ENCODE results near the gene ST6GALNAC3. TPM values are rescaled to one million over a fixed set of nuclear protein-coding genes. Genes with fewer than 3 reads are reported as not detected.

Gene ST6GALNAC3
- total and polyA plus RNA-seq, 2 experiments from 2014 or later = 29.4 to 33.3 TPM

DNA sequence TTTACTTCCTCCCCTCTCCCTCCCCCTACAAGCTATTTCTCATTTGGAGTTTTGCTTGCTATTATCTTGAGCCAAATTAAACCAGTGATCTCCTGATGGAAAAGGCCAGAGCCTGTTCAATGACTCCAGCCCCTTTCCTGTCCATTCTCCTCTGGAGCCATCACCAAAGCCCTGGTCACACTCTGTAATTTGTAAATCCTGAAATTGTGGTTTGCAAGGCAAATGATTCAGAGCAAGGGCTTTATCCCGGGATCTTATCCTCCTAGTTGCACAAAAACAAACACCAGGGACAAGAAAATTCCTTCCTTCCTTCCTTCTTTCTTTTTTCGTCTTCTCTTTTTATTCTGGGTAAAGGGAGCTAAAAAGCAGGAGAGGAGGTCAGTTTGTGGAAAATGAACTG is 426.6 kb downstream of the ST6GALNAC3 start:
- H3K4me3 ChIP-seq = no peak overlapping the region
- H3K4me2 ChIP-seq = no peak overlapping the region

DNA sequence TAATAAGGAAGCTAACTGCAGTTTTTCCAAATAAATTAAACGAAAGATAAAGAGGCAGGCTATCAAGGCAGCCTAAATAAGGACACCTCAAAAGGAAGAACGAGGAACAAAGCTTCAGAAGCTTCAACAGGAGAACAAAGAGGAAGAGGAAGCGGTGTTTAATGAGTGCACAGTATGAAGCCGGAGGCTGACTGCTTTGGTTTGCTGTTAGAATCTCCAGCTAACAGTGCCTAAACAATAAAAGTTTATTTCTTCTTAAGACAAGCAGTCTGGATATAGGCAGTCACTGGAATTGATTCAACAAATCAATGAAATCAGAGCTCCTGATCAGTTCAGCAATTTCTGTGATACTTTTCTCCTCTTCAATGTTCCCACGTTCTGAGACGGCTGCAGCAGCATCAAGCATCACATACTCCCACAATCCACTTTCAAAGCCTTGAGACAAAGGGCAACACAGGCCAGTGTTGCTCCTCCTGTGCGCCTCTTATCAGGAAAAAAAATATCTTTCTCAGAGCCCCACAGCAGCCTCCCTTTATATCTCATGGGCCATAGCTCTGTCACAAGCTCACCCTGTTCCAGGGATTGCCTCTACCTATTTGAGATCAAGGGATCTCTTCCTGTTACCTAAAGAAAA is 427.2 kb downstream of the ST6GALNAC3 start:
- H3K4me3 ChIP-seq = no peak overlapping the region
- no peak overlapping the region for H3K4me2 ChIP-seq
- H2AFZ ChIP-seq = no peak overlapping the region

More for the DNA sequence above, 426.6 kb downstream of the ST6GALNAC3 start:
- Histone ChIP-seq H3K9me2 (replicated peaks; ENCODE audit: insufficient read depth) (no peaks in the 10 kb centered on the region), H3K36me3 (replicated peaks; ENCODE audit: insufficient read depth, low read depth) (no peaks in the 10 kb centered on the region), H3K79me2 (no peaks in the 10 kb centered on the region), H3K27me3 (no peaks in the 10 kb centered on the region), H2AFZ (no peak overlapping the region), H4K20me1 (ENCODE audit: insufficient read depth, poor library complexity, severe bottlenecking) (no peaks in the 10 kb centered on the region), H3K27ac (no peak overlapping the region), H3K9me3 (ENCODE audit: low read depth) (no peaks in the 10 kb centered on the region), H3K4me1 (ENCODE audit: insufficient read depth) (no peaks in the 10 kb centered on the region)
- no peak for TF ChIP-seq EZH2 (IDR thresholded peaks at IDR 0.05; ENCODE audit: borderline replicate concordance)
- no peak for TF ChIP-seq EZH2phosphoT487 (IDR thresholded peaks at IDR 0.05; ENCODE audit: low read depth, severe bottlenecking, unreplicated experiment)
- TF ChIP-seq, protein P1, sequence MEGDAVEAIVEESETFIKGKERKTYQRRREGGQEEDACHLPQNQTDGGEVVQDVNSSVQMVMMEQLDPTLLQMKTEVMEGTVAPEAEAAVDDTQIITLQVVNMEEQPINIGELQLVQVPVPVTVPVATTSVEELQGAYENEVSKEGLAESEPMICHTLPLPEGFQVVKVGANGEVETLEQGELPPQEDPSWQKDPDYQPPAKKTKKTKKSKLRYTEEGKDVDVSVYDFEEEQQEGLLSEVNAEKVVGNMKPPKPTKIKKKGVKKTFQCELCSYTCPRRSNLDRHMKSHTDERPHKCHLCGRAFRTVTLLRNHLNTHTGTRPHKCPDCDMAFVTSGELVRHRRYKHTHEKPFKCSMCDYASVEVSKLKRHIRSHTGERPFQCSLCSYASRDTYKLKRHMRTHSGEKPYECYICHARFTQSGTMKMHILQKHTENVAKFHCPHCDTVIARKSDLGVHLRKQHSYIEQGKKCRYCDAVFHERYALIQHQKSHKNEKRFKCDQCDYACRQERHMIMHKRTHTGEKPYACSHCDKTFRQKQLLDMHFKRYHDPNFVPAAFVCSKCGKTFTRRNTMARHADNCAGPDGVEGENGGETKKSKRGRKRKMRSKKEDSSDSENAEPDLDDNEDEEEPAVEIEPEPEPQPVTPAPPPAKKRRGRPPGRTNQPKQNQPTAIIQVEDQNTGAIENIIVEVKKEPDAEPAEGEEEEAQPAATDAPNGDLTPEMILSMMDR (IDR thresholded peaks at IDR 0.05; ENCODE audit: poor library complexity) = no peak
- DNase-seq (ENCODE audit: low spot score) = no peak
- WGBS (ENCODE audit: low lambda C conversion rate, missing lambda C conversion rate) = 48% methylated on average over 2 of the region's 2 CpGs

DNA sequence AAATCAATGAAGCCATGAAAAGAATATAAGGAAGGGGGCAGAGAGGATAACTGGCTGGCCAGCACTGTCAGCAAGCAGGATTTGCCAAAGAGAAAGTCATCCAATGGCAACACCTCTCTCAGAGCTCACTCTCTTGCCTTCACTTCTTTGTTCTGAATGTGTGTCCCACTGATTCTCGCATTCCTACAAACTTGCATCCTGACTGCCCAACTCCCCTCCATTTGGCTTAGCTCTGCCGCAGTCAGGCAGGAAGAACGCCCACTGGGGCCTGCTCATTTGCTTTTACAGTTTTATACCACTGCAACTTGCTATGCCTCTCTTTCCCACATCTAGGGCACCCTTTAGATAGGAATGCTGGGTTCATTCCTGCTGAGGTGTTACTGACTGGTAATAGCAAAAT is 428.6 kb downstream of the ST6GALNAC3 start:
- H3K27ac ChIP-seq = no peak overlapping the region
- H3K4me3 ChIP-seq = no peak overlapping the region
- H3K4me2 ChIP-seq = no peak overlapping the region
- WGBS (ENCODE audit: low lambda C conversion rate, missing lambda C conversion rate) = 95% methylated on average over 3 of the region's 3 CpGs
- no peak for DNase-seq (ENCODE audit: low spot score)
- H2AFZ ChIP-seq = no peak overlapping the region
- H3K9me3 ChIP-seq (ENCODE audit: low read depth) = no peaks in the 10 kb centered on the region
- no peaks in the 10 kb centered on the region for H3K36me3 ChIP-seq (replicated peaks; ENCODE audit: insufficient read depth, low read depth)
- no peaks in the 10 kb centered on the region for H4K20me1 ChIP-seq (ENCODE audit: insufficient read depth, poor library complexity, severe bottlenecking)
- no peaks in the 10 kb centered on the region for H3K4me1 ChIP-seq (ENCODE audit: insufficient read depth)
- TF ChIP-seq EZH2phosphoT487 (IDR thresholded peaks at IDR 0.05; ENCODE audit: low read depth, severe bottlenecking, unreplicated experiment) = no peak
- TF ChIP-seq, protein P1 (IDR thresholded peaks at IDR 0.05; ENCODE audit: poor library complexity) = no peak
- no peak for TF ChIP-seq EZH2 (IDR thresholded peaks at IDR 0.05; ENCODE audit: borderline replicate concordance)
- no peaks in the 10 kb centered on the region for H3K9me2 ChIP-seq (replicated peaks; ENCODE audit: insufficient read depth)
- no peaks in the 10 kb centered on the region for H3K79me2 ChIP-seq
- H3K27me3 ChIP-seq = no peaks in the 10 kb centered on the region

More for the DNA sequence above, 427.2 kb downstream of the ST6GALNAC3 start:
- H4K20me1 ChIP-seq (ENCODE audit: insufficient read depth, poor library complexity, severe bottlenecking) = no peaks in the 10 kb centered on the region
- no peak overlapping the region for H3K27ac ChIP-seq
- no peaks in the 10 kb centered on the region for H3K27me3 ChIP-seq
- H3K4me1 ChIP-seq (ENCODE audit: insufficient read depth) = no peaks in the 10 kb centered on the region
- 66% methylated on average over 7 of the region's 7 CpGs for WGBS (ENCODE audit: low lambda C conversion rate, missing lambda C conversion rate)
- DNase-seq (ENCODE audit: low spot score) = no peak
- no peaks in the 10 kb centered on the region for H3K9me3 ChIP-seq (ENCODE audit: low read depth)
- H3K79me2 ChIP-seq = no peaks in the 10 kb centered on the region
- TF ChIP-seq EZH2phosphoT487 (IDR thresholded peaks at IDR 0.05; ENCODE audit: low read depth, severe bottlenecking, unreplicated experiment) (no peak), EZH2 (IDR thresholded peaks at IDR 0.05; ENCODE audit: borderline replicate concordance) (no peak)
- TF ChIP-seq, protein P1 (IDR thresholded peaks at IDR 0.05; ENCODE audit: poor library complexity) = no peak
- H3K9me2 ChIP-seq (replicated peaks; ENCODE audit: insufficient read depth) = no peaks in the 10 kb centered on the region
- no peaks in the 10 kb centered on the region for H3K36me3 ChIP-seq (replicated peaks; ENCODE audit: insufficient read depth, low read depth)

Data from hepatocyte (in vitro differentiated cells).